GM19035 (cell line): Measurements from ENCODE around the gene PTPN12.
"Not testable (repeated sequence)": the region's sequence is repeated elsewhere in the genome, so short reads cannot be mapped to it uniquely, and the experiment has no call there.

Source experiments
- ATAC-seq: cut with Tn5 transposase; IDR thresholded peaks from one replicate; pipeline ENCODE4 v1.9.1; 2021; ENCODE audit not compliant: unreplicated experiment

Gene PTPN12

GRCh38 chr7:77575187-77575586 is 38.1 kb downstream of the PTPN12 start:
- ATAC-seq: no peak

- no peak for ATAC-seq
These were observed 39.8 kb downstream of the PTPN12 start for GRCh38 chr7:77576856-77577255.

- ATAC-seq: no peak
These were observed 42.7 kb downstream of the PTPN12 start for GRCh38 chr7:77579797-77580196.

- ATAC-seq: no peak
These were observed 43.8 kb downstream of the PTPN12 start for GRCh38 chr7:77580762-77581350.

- no peak for ATAC-seq
These were observed 50.2 kb downstream of the PTPN12 start for GRCh38 chr7:77587272-77587671.

- ATAC-seq: no peak
These were observed 63.9 kb downstream of the PTPN12 start for GRCh38 chr7:77600952-77601351.

- ATAC-seq: no peak
These were observed 69.5 kb downstream of the PTPN12 start for GRCh38 chr7:77606562-77606961.

- ATAC-seq: no peak
These were observed 82.2 kb downstream of the PTPN12 start for GRCh38 chr7:77619314-77619713.

GRCh38 chr7:77626586-77627308 is 89.7 kb downstream of the PTPN12 start:
- ATAC-seq: no peak

GRCh38 chr7:77627309-77627676 is 90.2 kb downstream of the PTPN12 start:
- no peak for ATAC-seq

- no peak for ATAC-seq
These were observed 92.7 kb downstream of the PTPN12 start for GRCh38 chr7:77629797-77630196.

GRCh38 chr7:77631820-77632219 is 94.7 kb downstream of the PTPN12 start:
- ATAC-seq: no peak

- no peak for ATAC-seq
These were observed 107.7 kb downstream of the PTPN12 start for GRCh38 chr7:77644774-77645173.

GRCh38 chr7:77648742-77649338 is 111.7 kb downstream of the PTPN12 start:
- ATAC-seq: no peak

- ATAC-seq: no peak
These were observed 112.7 kb downstream of the PTPN12 start for GRCh38 chr7:77649716-77650349.

GRCh38 chr7:77651575-77652162 is 114.6 kb downstream of the PTPN12 start:
- ATAC-seq: no peak

GRCh38 chr7:77652826-77653225 is 115.7 kb downstream of the PTPN12 start:
- ATAC-seq: not testable (repeated sequence)

- ATAC-seq: no peak
These were observed 116.5 kb downstream of the PTPN12 start for GRCh38 chr7:77653572-77653971.

GRCh38 chr7:77655356-77655755 is 118.3 kb downstream of the PTPN12 start:
- ATAC-seq: no peak

GRCh38 chr7:77655836-77656455 is 118.9 kb downstream of the PTPN12 start:
- ATAC-seq: no peak
